HepG2 (cell line): ENCODE data around the gene SCYL1. TPM values are rescaled to one million over a fixed set of nuclear protein-coding genes. Genes with fewer than 3 reads are reported as not detected.

Source experiments
- ATAC-seq: fragments of 200-7000 bp; cut with Tn5 transposase; 3 replicates; pipeline ENCODE4 v1.9.1; 2020; ENCODE audit warnings: mild to moderate bottlenecking, moderate library complexity
- BruUV-seq: library from RNA; stranded (reverse); fragments of 400-500 nt; replicated peaks from 2 replicates; lab custom pipeline; 2021; lab: Mats Ljungman, UMichigan
- CTCF ChIA-PET: fragments of 300-600 bp; formaldehyde crosslinking; extraction: SDS; loops from one replicate; lab custom pipeline; 2021; ENCODE audit warnings: low total read pairs, inconsistent platforms, low intra/inter-chr PET ratio; lab: Yijun Ruan, JAX
- POLR2A ChIA-PET: fragments of 350-600 bp; sonication (Branson Sonifier 250); formaldehyde crosslinking; loops from one replicate; lab custom pipeline; 2020; ENCODE audit warnings: antibody characterized with exemption, inconsistent platforms; lab: Yijun Ruan, JAX
- DNase-seq: peaks from one replicate; pipeline ENCODE4 v3.0.0-alpha.2; 2015; ENCODE audit warnings: low spot score
- FAIRE-seq: peaks from 3 replicates; lab custom pipeline; 2011; peaks lifted over from hg19 to GRCh38; lab: Jason Lieb, UNC
- H2AFZ ChIP-seq: one replicate; pipeline ENCODE4 v1.6.1; 2011; ENCODE audit warnings: low read length, inconsistent platforms
- H3K27ac ChIP-seq: fragments of 300-600 bp; 3 replicates; pipeline ENCODE4 v1.8.0; 2011; ENCODE audit warnings: mixed run types, mild to moderate bottlenecking, mixed read lengths, low read length, inconsistent platforms; ENCODE audit not compliant: insufficient read depth; ENCODE audit errors: extremely low read length
- H3K27me3 ChIP-seq, 2 experiments: fragments of 200-600 bp in 1 of 2; 2 replicates in 1 of 2; 3 replicates in 1 of 2; pipeline versions ENCODE4 v1.6.0 to v1.8.0; 2011; ENCODE audit warnings: low read length in 2 of 2, mild to moderate bottlenecking in 2 of 2, moderate library complexity in 2 of 2, inconsistent platforms in 1 of 2; ENCODE audit not compliant: insufficient read depth in 2 of 2, control insufficient read depth in 1 of 2
- H3K36me3 ChIP-seq, 2 experiments: fragments of 200-600 bp in 1 of 2; replicated peaks in 1 of 2; 2 replicates in 1 of 2; 3 replicates in 1 of 2; pipeline versions ENCODE4 v1.5.1 to v1.8.0; 2011; ENCODE audit warnings: low read length in 2 of 2, inconsistent platforms in 1 of 2; ENCODE audit not compliant: insufficient read depth in 2 of 2, control insufficient read depth in 1 of 2
- H3K4me1 ChIP-seq: 2 replicates; pipeline ENCODE4 v1.5.1; 2012; ENCODE audit warnings: low read length, inconsistent platforms; ENCODE audit not compliant: insufficient read depth
- H3K4me2 ChIP-seq: 2 replicates; pipeline ENCODE4 v1.6.0; 2011; ENCODE audit warnings: low read depth, low read length, inconsistent platforms
- H3K4me3 ChIP-seq, 3 experiments: fragments of 200-600 bp in 1 of 3; sonication (generic), shearing (Covaris generic) in 1 of 3; replicated peaks in 1 of 3; 2 replicates each; pipeline ENCODE4 v1.5.1; 2011 to 2016; ENCODE audit warnings: low read length in 3 of 3, inconsistent platforms in 2 of 3, low read depth in 2 of 3, mild to moderate bottlenecking in 2 of 3, control low read depth in 1 of 3, mixed read lengths in 1 of 3; ENCODE audit not compliant: insufficient read depth in 1 of 3
- H3K79me2 ChIP-seq: one replicate; pipeline ENCODE4 v1.6.1; 2011; ENCODE audit warnings: low read length, inconsistent platforms; ENCODE audit not compliant: insufficient read depth
- H3K9ac ChIP-seq: 2 replicates; pipeline ENCODE4 v1.6.0; 2011; ENCODE audit warnings: mild to moderate bottlenecking, low read depth, low read length, inconsistent platforms; ENCODE audit not compliant: insufficient read depth
- H3K9me3 ChIP-seq: 2 replicates; pipeline ENCODE4 v1.5.1; 2012; ENCODE audit warnings: mild to moderate bottlenecking, low read length
- H4K20me1 ChIP-seq: 2 replicates; pipeline ENCODE4 v1.6.0; 2011; ENCODE audit warnings: inconsistent platforms, mild to moderate bottlenecking, low read length, moderate library complexity; ENCODE audit not compliant: insufficient read depth
- GATAD1 ChIP-seq: IDR thresholded peaks from 2 replicates; pipeline ENCODE4 v1.6.1; 2016; ENCODE audit warnings: missing genetic modification reagents, missing compliant biosample characterization
- TAF1 ChIP-seq: sonication (generic); formaldehyde crosslinking; IDR thresholded peaks from 2 replicates; pipeline ENCODE4 v1.4.0; 2020; ENCODE audit warnings: missing genetic modification reagents
- ZIK1 ChIP-seq: sonication (generic); formaldehyde crosslinking; IDR thresholded peaks from 2 replicates; pipeline ENCODE4 v1.5.0; 2020; ENCODE audit warnings: mild to moderate bottlenecking, low read depth, missing genetic modification reagents, borderline replicate concordance
- ZNF772 ChIP-seq: sonication (generic); formaldehyde crosslinking; IDR thresholded peaks from 2 replicates; pipeline ENCODE4 v1.5.0; 2020; ENCODE audit warnings: mild to moderate bottlenecking, missing genetic modification reagents
- ZNF773 ChIP-seq: sonication (generic); formaldehyde crosslinking; IDR thresholded peaks from 2 replicates; pipeline ENCODE4 v1.4.0; 2020; ENCODE audit warnings: missing genetic modification reagents, borderline replicate concordance
- ZSCAN9 ChIP-seq: IDR thresholded peaks from 2 replicates; pipeline ENCODE4 v1.6.1; 2016; ENCODE audit warnings: borderline replicate concordance
- WGBS: methylation state at CpG from one replicate; pipeline ENCODE4 v1.1.6; 2017; ENCODE audit warnings: low lambda C conversion rate; 5-methylcytosine and 5-hydroxymethylcytosine counted together
- in situ Hi-C: cut with HindIII; loops from 2 replicates; pipeline ENCODE4 v1.10.0; 2017; ENCODE audit warnings: low pct_unique_long_range_greater_than_20kb; ENCODE audit not compliant: extremely low pct_ligation_motif_present
- intact Hi-C: fragments of 100-400 bp; cut with micrococcal nuclease; formaldehyde crosslinking; loops from one replicate; pipeline ENCODE4 v1.10.0; 2022; ENCODE audit not compliant: unreplicated experiment
- polyA plus RNA-seq, 8 experiments: library from polyadenylated mRNA; depleted of rRNA in 3 of 8; stranded (reverse) in 7 of 8; unstranded in 1 of 8; fragments of >200 nt; fragmentation: Illumina TruSeq in 4 of 8; extraction: Trizol in 4 of 8; gene quantifications; 2 replicates each; pipeline versions ENCODE4 v1.2.1 to v1.2.3, GENCODE V29; 2011 to 2016; ENCODE audit warnings: low read depth in 4 of 8, missing spikeins in 1 of 8, mixed read lengths in 1 of 8; ENCODE audit not compliant: insufficient read depth in 1 of 8
- total RNA-seq, 5 experiments: library from RNA; depleted of rRNA; stranded (reverse); fragments of >200 nt; fragmentation: Illumina TruSeq; extraction: Trizol; gene quantifications; 2 replicates each; pipeline ENCODE4 v1.2.3, GENCODE V29; 2016; ENCODE audit warnings: low read depth in 1 of 5
- TF ChIP-seq, protein P1 (sequence below): sonication (generic); formaldehyde crosslinking; IDR thresholded peaks from 2 replicates; pipeline ENCODE4 v1.4.0; 2020; ENCODE audit warnings: missing genetic modification reagents
- TF ChIP-seq, protein P2 (sequence below): sonication (generic); formaldehyde crosslinking; IDR thresholded peaks from 2 replicates; pipeline ENCODE4 v1.5.1; 2020; ENCODE audit warnings: mild to moderate bottlenecking, missing genetic modification reagents

Gene SCYL1
- total and polyA plus RNA-seq, 2 of the 13 experiments (the other 11 are each of a cell fraction or from before 2014, with no cell fraction given) = 65.9 to 103 TPM

DNA sequence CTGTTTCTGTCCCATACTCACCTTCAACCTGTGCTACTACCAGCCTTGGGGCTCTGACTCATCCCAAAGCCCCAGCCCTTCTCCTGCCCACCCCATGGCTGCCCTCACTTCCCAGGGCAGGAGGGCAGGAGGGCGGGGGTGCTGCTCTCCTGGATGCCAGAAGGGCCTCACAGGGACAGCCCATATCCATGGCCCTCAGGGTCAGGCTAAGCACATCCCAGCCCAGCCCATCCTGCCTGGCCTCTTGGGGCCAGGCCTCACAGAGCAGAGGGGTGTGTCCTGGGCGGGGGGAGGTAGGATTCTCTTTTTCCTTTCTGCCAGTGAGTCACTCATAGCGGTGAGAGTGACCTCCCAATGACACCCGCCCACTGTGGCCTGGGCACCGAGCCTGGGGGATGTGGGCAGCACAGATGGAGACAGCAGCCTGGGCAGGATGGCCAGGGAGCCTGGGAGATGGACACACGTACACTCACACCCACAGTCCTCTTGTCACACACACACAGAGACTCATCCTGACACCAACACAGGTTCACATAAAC lies 30.9 kb downstream of the SCYL1 start (continued):
- 0 out of 2 replicates have a peak, but pooled peaks have one; percentile 27 for TF ChIP-seq ZSCAN9 (CRISPR knock-in tag)
- TF ChIP-seq TAF1 (CRISPR knock-in tag) = peak; percentile 38; the same call in 1 of the 2 replicates
- TF ChIP-seq, protein P1, sequence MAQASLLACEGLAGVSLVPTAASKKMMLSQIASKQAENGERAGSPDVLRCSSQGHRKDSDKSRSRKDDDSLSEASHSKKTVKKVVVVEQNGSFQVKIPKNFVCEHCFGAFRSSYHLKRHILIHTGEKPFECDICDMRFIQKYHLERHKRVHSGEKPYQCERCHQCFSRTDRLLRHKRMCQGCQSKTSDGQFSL (CRISPR knock-in tag) = 0 out of 2 replicates have a peak, but pooled peaks have one; percentile 39
- TF ChIP-seq GATAD1 (CRISPR knock-in tag) = 0 out of 2 replicates have a peak, but pooled peaks have one; percentile 24

DNA sequence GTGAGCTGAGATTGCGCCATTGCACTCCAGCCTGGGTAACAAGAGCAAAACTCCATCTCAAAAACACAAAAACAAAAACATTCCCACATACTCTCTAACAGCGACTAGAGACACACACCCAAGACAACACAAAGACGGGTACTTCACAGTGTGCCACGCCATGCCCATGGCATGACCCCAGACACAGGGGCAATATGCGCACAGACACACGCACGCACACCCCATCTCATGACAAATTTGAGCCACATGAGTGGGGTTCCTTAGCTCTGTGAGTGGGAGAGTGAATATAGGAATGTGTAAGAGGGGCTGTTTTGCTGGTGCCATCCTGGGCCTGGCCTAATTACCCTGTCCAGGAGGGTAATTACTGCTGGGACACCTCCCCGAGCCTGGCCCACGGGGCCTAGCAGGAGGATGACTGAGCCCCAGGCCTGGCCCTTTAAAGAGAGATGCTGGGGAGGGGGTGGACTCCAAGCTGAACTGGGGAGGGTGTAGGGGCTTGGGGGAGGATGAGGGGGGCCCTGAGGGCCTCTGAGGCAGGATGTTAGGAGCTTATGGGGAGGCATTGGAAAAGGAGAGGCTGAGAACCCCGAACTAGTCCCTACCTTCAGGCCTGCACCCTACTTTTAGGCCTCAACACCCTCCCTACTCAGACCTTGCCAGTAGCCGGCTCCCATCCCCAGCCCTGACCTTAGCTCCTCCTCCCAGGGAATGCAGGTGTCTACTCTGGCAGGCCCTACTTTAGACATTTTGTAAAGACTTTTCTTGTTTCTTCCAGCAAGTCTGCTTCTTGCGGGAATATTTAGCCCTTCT lies 31.8 kb downstream of the SCYL1 start:
- FAIRE-seq = no peak

More for the DNA sequence above, 31.8 kb downstream of the SCYL1 start:
- peak overlapping the region; percentile 94 for H3K27ac ChIP-seq
- TSS peak; percentile 53 for BruUV-seq
- TF ChIP-seq ZIK1 (CRISPR knock-in tag) (0 out of 2 replicates have a peak, but pooled peaks have one; percentile 10), ZNF772 (CRISPR knock-in tag) (0 out of 2 replicates have a peak, but pooled peaks have one; percentile 3), ZNF773 (CRISPR knock-in tag) (no peak)
- TF ChIP-seq, protein P2, sequence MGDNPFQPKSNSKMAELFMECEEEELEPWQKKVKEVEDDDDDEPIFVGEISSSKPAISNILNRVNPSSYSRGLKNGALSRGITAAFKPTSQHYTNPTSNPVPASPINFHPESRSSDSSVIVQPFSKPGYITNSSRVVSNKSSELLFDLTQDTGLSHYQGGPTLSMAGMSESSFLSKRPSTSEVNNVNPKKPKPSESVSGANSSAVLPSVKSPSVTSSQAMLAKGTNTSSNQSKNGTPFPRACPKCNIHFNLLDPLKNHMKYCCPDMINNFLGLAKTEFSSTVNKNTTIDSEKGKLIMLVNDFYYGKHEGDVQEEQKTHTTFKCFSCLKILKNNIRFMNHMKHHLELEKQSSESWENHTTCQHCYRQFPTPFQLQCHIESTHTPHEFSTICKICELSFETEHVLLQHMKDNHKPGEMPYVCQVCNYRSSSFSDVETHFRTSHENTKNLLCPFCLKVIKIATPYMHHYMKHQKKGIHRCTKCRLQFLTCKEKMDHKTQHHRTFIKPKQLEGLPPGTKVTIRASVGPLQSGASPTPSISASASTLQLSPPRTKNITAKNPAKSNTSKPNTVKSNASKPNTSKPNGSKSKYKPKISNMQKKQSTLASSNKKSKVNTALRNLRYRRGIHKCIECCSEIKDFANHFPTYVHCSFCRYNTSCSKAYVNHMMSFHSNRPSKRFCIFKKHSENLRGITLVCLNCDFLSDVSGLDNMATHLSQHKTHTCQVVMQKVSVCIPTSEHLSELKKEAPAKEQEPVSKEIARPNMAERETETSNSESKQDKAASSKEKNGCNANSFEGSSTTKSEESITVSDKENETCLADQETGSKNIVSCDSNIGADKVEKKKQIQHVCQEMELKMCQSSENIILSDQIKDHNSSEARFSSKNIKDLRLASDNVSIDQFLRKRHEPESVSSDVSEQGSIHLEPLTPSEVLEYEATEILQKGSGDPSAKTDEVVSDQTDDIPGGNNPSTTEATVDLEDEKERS (CRISPR knock-in tag) = 0 out of 2 replicates have a peak, but pooled peaks have one; percentile 4
- POLR2A ChIA-PET = interaction anchor here (0.6 to 1.3 kb wide), 9 partner anchors 14 to 137 kb away, joined by 3 to 14 read pairs (median 6); partner anchors contain the start of genes PCNX3, SCYL1 and ZNRD2
- CTCF ChIA-PET = no interaction called here
- peak overlapping the region; percentile 89 for H3K9ac ChIP-seq
- ATAC-seq (peak; percentile 1; the same call in 1 of the 3 replicates), DNase-seq (no peak)
- no peaks in the 10 kb centered on the region for H3K9me3 ChIP-seq
- no peak overlapping the region for H2AFZ ChIP-seq
- H4K20me1 ChIP-seq = peaks cover 7% of the 10 kb centered on the region; the same call in 1 of the 2 replicates
- peak overlapping the region; percentile 94 for H3K4me2 ChIP-seq
- 58% methylated on average over 12 of the region's 12 CpGs for WGBS
- H3K36me3 ChIP-seq = no peaks in the 10 kb centered on the region; a peak in 1 of 5 replicates
- H3K4me1 ChIP-seq = peaks cover 74% of the 10 kb centered on the region
- peaks cover 8% of the 10 kb centered on the region for H3K79me2 ChIP-seq
- H3K27me3 ChIP-seq = no peaks in the 10 kb centered on the region
- H3K4me3 ChIP-seq = peak overlapping the region; percentile 74 to 89 (median 87)
- in situ Hi-C loops = loop anchor here (10.0 kb wide), 1 partner anchor 298 kb away; the partner anchor contains the start of gene CFL1
- intact Hi-C loops = no loop called here
